Neural progenitor cell (in vitro differentiated cells): ENCODE results near the gene SRGAP2C.
"Not testable (repeated sequence)": the region's sequence is repeated elsewhere in the genome, so short reads cannot be mapped to it uniquely, and the experiment has no call there.

Experiments used
- EZH2 ChIP-seq: fragments of 200-600 bp; sonication (generic); IDR thresholded peaks from 2 replicates; pipeline ENCODE4 v1.6.1; 2017; ENCODE audit warnings: antibody characterized with exemption, mild to moderate bottlenecking, moderate library complexity
- EZH2phosphoT487 ChIP-seq: fragments of 200-600 bp; sonication (generic); IDR thresholded peaks from 2 replicates; pipeline ENCODE4 v1.6.1; 2017; ENCODE audit warnings: antibody characterized with exemption
- TF ChIP-seq, protein P1 (sequence below): fragments of 200-600 bp; sonication (generic); IDR thresholded peaks from 2 replicates; pipeline ENCODE4 v1.5.1; 2017; ENCODE audit warnings: antibody characterized with exemption, mild to moderate bottlenecking

DNA sequence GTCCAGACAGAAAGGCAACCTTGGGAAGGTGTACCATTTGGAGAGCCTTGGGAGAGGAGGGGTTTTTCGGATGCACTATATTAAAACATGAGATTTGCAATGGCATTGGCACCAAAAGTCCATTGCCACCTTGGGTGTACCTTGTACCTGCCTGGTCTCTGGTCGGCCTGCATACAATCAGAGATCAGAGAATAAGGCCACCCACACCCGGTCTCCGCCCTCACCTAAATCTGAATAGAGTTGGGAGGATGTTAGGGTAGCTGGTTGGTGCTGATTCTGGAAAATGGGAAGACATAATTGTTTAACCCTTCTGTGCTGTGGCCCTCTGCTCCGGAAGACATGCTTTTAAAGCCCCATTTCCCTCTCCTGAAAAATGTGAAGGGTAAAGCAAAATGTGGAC lies 3.1 kb downstream of the SRGAP2C start:
- TF ChIP-seq, protein P1, sequence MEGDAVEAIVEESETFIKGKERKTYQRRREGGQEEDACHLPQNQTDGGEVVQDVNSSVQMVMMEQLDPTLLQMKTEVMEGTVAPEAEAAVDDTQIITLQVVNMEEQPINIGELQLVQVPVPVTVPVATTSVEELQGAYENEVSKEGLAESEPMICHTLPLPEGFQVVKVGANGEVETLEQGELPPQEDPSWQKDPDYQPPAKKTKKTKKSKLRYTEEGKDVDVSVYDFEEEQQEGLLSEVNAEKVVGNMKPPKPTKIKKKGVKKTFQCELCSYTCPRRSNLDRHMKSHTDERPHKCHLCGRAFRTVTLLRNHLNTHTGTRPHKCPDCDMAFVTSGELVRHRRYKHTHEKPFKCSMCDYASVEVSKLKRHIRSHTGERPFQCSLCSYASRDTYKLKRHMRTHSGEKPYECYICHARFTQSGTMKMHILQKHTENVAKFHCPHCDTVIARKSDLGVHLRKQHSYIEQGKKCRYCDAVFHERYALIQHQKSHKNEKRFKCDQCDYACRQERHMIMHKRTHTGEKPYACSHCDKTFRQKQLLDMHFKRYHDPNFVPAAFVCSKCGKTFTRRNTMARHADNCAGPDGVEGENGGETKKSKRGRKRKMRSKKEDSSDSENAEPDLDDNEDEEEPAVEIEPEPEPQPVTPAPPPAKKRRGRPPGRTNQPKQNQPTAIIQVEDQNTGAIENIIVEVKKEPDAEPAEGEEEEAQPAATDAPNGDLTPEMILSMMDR: not testable (repeated sequence)
- not testable (repeated sequence) for TF ChIP-seq EZH2, EZH2phosphoT487
